ENCODE results near the gene KCNK16. TPM values are rescaled to one million over a fixed set of nuclear protein-coding genes. Genes with fewer than 3 reads are reported as not detected.

The KCNK16 gene
- polyA plus RNA-seq, 1 donor from 2014 or later: not detected

DNA sequence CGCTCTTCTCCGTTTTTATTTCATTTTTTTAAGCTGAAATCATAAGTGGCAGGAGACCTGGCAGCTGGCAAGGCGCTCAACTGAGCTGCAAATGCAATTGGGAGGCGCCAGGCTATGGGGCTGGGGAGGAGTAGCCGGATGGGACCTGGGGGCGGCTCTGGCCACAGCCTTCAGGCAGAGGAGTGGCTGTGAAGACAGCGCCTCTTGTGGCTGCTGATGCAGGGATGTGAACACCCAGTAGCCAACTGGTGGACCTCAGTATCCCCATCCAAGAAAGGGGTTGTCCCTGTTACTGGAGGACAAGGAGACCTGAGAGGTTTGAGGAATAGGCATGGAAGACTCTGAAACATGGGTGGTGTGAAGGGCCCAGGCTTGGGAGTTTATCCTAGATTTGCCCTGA is 20.9 kb downstream of the KCNK16 start:
- no peaks in the 10 kb centered on the region for H3K9me3 ChIP-seq (ENCODE audit: low read length)
- H3K27me3 ChIP-seq (ENCODE audit: insufficient read depth, low read depth, low read length): no peaks in the 10 kb centered on the region
- no peak overlapping the region for H2AFZ ChIP-seq (ENCODE audit: low read depth, low read length)
- no peaks in the 10 kb centered on the region for H3K9me2 ChIP-seq (ENCODE audit: insufficient read depth, low read length)
- H3K27ac ChIP-seq (ENCODE audit: low read length): no peak overlapping the region
- no peak overlapping the region for H3K4me3 ChIP-seq (ENCODE audit: low read length)
- H3K9ac ChIP-seq (ENCODE audit: low read length): no peak overlapping the region
- no peaks in the 10 kb centered on the region for H3K79me2 ChIP-seq (replicated peaks; ENCODE audit: insufficient read depth, low read length)
- no peaks in the 10 kb centered on the region for H3K36me3 ChIP-seq (ENCODE audit: insufficient read depth, low read length)
- no peaks in the 10 kb centered on the region for H3F3A ChIP-seq (ENCODE audit: insufficient read depth, low read length, poor library complexity, severe bottlenecking)
- no peaks in the 10 kb centered on the region for H4K20me1 ChIP-seq (ENCODE audit: insufficient read depth)
- no peak overlapping the region for H3K4me2 ChIP-seq (ENCODE audit: low read length)
- TF ChIP-seq EZH2 (IDR thresholded peaks at IDR 0.05; ENCODE audit: borderline replicate concordance, insufficient read depth, low read length, poor library complexity, severe bottlenecking) (no peak), SMC3 (conservative IDR thresholded peaks at IDR 0.05; ENCODE audit: poor library complexity) (no peak), RAD21 (conservative IDR thresholded peaks at IDR 0.05) (no peak), MXI1 (conservative IDR thresholded peaks at IDR 0.05; ENCODE audit: poor library complexity, severe bottlenecking) (no peak), EP300 (conservative IDR thresholded peaks at IDR 0.05; ENCODE audit: poor library complexity, severe bottlenecking) (no peak), TAF1 (IDR thresholded peaks at IDR 0.05; ENCODE audit: low read depth) (no peak), POLR2AphosphoS5 (IDR thresholded peaks at IDR 0.05) (no peak)
- TF ChIP-seq, protein P1, sequence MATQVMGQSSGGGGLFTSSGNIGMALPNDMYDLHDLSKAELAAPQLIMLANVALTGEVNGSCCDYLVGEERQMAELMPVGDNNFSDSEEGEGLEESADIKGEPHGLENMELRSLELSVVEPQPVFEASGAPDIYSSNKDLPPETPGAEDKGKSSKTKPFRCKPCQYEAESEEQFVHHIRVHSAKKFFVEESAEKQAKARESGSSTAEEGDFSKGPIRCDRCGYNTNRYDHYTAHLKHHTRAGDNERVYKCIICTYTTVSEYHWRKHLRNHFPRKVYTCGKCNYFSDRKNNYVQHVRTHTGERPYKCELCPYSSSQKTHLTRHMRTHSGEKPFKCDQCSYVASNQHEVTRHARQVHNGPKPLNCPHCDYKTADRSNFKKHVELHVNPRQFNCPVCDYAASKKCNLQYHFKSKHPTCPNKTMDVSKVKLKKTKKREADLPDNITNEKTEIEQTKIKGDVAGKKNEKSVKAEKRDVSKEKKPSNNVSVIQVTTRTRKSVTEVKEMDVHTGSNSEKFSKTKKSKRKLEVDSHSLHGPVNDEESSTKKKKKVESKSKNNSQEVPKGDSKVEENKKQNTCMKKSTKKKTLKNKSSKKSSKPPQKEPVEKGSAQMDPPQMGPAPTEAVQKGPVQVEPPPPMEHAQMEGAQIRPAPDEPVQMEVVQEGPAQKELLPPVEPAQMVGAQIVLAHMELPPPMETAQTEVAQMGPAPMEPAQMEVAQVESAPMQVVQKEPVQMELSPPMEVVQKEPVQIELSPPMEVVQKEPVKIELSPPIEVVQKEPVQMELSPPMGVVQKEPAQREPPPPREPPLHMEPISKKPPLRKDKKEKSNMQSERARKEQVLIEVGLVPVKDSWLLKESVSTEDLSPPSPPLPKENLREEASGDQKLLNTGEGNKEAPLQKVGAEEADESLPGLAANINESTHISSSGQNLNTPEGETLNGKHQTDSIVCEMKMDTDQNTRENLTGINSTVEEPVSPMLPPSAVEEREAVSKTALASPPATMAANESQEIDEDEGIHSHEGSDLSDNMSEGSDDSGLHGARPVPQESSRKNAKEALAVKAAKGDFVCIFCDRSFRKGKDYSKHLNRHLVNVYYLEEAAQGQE (IDR thresholded peaks at IDR 0.05; ENCODE audit: borderline replicate concordance): no peak
- TF ChIP-seq, protein P2, sequence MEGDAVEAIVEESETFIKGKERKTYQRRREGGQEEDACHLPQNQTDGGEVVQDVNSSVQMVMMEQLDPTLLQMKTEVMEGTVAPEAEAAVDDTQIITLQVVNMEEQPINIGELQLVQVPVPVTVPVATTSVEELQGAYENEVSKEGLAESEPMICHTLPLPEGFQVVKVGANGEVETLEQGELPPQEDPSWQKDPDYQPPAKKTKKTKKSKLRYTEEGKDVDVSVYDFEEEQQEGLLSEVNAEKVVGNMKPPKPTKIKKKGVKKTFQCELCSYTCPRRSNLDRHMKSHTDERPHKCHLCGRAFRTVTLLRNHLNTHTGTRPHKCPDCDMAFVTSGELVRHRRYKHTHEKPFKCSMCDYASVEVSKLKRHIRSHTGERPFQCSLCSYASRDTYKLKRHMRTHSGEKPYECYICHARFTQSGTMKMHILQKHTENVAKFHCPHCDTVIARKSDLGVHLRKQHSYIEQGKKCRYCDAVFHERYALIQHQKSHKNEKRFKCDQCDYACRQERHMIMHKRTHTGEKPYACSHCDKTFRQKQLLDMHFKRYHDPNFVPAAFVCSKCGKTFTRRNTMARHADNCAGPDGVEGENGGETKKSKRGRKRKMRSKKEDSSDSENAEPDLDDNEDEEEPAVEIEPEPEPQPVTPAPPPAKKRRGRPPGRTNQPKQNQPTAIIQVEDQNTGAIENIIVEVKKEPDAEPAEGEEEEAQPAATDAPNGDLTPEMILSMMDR (IDR thresholded peaks at IDR 0.05; ENCODE audit: poor library complexity, severe bottlenecking): no peak

DNA sequence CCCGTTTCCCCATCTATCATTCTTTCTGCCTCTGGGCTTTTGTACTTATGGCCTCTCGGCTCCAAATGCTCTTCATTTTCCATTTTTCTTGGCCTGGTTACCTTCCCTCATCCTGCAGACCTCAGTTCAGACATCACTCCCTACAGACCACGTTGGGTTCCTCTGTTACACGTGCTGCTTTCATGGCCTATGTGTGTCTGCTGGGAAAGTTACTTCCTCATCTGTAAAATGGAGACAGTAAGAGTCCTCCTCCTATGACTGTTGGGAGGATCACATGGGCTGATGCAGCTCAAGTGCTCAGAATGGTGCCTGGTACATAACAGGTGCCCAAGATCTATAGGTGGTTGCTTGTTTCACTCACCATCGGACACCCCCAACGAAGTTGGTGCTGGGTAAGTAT is 21.8 kb downstream of the KCNK16 start:
- Histone ChIP-seq H3K27me3 (ENCODE audit: insufficient read depth, low read depth, low read length) (no peaks in the 10 kb centered on the region), H3K9ac (ENCODE audit: low read length) (no peak overlapping the region), H2AFZ (ENCODE audit: low read depth, low read length) (no peak overlapping the region), H3F3A (ENCODE audit: insufficient read depth, low read length, poor library complexity, severe bottlenecking) (no peaks in the 10 kb centered on the region), H3K36me3 (ENCODE audit: insufficient read depth, low read length) (no peaks in the 10 kb centered on the region), H3K4me2 (ENCODE audit: low read length) (no peak overlapping the region), H3K9me3 (ENCODE audit: low read length) (no peaks in the 10 kb centered on the region), H3K79me2 (replicated peaks; ENCODE audit: insufficient read depth, low read length) (no peaks in the 10 kb centered on the region), H3K27ac (ENCODE audit: low read length) (no peak overlapping the region), H3K4me3 (ENCODE audit: low read length) (no peak overlapping the region), H3K9me2 (ENCODE audit: insufficient read depth, low read length) (no peaks in the 10 kb centered on the region), H4K20me1 (ENCODE audit: insufficient read depth) (no peaks in the 10 kb centered on the region)
- TF ChIP-seq SMC3 (conservative IDR thresholded peaks at IDR 0.05; ENCODE audit: poor library complexity) (no peak), MXI1 (conservative IDR thresholded peaks at IDR 0.05; ENCODE audit: poor library complexity, severe bottlenecking) (no peak), TAF1 (IDR thresholded peaks at IDR 0.05; ENCODE audit: low read depth) (no peak), POLR2AphosphoS5 (IDR thresholded peaks at IDR 0.05) (no peak), RAD21 (conservative IDR thresholded peaks at IDR 0.05) (no peak), EP300 (conservative IDR thresholded peaks at IDR 0.05; ENCODE audit: poor library complexity, severe bottlenecking) (no peak), EZH2 (IDR thresholded peaks at IDR 0.05; ENCODE audit: borderline replicate concordance, insufficient read depth, low read length, poor library complexity, severe bottlenecking) (no peak)
- TF ChIP-seq, protein P1 (IDR thresholded peaks at IDR 0.05; ENCODE audit: borderline replicate concordance): no peak
- TF ChIP-seq, protein P2 (IDR thresholded peaks at IDR 0.05; ENCODE audit: poor library complexity, severe bottlenecking): no peak
